ENCODE data around the gene PHYH. TPM values are rescaled to one million over a fixed set of nuclear protein-coding genes. Genes with fewer than 3 reads are reported as not detected.

PHYH gene
- total and polyA plus RNA-seq, 4 donors, result 45.4 to 139 (median 86.8) TPM

DNA sequence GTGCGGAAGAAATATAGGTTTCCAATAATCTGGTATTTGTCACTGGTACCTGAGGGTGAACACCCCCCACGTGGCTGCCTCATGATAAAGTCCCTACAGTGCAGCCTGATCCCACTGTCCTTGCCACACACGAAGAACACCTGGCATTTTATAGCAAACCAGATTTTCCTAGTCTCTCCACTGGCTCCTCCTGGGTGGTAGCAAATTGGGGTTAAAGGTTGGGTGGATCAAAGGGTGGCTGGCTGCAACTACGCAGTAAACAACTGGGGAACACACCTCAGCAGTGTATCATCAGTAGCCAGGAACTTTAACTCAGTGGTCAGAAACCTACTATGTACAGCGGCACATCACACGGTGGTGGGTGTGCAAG is 37.9 kb upstream of the PHYH start (continued):
- TF ChIP-seq GABPA (IDR thresholded peaks at IDR 0.05 in 1 of 2, conservative IDR thresholded peaks at IDR 0.05 in 1 of 2) (no peak), YY1 (IDR thresholded peaks at IDR 0.05) (no peak), JUND (IDR thresholded peaks at IDR 0.05) (no peak), RXRA (IDR thresholded peaks at IDR 0.05) (peak in 1 of 2 donors; percentile 73), HNF4G (IDR thresholded peaks at IDR 0.05) (no peak), EGR1 (IDR thresholded peaks at IDR 0.05; ENCODE audit: low read depth in 2 of 2) (no peak), NR2F2 (IDR thresholded peaks at IDR 0.05) (no peak), FOXA2 (IDR thresholded peaks at IDR 0.05) (peak; percentile 25), RAD21 (IDR thresholded peaks at IDR 0.05) (no peak)
- TF ChIP-seq, protein P1, sequence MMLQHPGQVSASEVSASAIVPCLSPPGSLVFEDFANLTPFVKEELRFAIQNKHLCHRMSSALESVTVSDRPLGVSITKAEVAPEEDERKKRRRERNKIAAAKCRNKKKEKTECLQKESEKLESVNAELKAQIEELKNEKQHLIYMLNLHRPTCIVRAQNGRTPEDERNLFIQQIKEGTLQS (IDR thresholded peaks at IDR 0.05), result no peak

DNA sequence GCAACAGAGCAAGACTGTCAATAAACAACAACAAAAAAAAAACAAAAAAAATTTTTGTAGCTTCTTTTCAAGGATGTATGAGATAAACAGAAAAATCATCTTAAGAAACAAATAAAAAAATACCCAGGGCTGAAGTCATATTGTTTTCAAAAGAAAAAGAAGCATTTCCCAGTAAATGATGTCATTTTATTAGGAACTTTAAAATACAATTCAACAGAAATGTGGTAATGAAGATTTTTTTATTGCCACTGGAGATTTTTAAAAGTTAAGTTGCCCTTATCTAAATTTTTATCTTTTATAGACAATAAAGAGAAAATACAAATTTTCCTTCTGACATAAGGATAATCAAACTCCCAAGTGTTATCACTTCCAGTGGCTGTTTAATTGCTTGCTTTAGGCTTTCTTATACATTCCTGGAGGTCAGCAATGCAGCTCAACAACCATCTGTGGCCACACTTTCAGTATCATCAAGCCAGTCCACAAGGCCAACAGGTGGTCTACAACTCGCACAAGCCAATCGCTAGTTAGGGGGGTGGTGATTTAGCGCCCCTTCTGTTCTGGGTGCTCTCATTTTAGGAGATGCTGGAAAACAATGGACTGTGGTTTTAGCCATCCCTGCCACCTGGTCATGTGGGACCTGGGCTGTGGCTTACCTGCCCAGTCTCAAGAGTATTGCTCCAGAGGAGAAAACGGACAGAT is 37.4 kb upstream of the PHYH start:
- Histone ChIP-seq H3K27ac (ENCODE audit: low read depth in 1 of 2, low read length in 2 of 2) (no peak overlapping the region), H3K4me3 (ENCODE audit: low read depth in 1 of 3, low read length in 3 of 3) (no peak overlapping the region), H3K36me3 (ENCODE audit: control insufficient read depth in 4 of 4, insufficient read depth in 3 of 4, low read depth in 1 of 4, low read length in 3 of 4) (peaks cover 6 to 14% (median 8%) of the 10 kb centered on the region in 4 donors), H3K4me1 (ENCODE audit: control insufficient read depth in 4 of 4, insufficient read depth in 4 of 4, low read length in 3 of 4) (peaks cover 0 to 12% (median 2%) of the 10 kb centered on the region in 4 donors), H3K9ac (ENCODE audit: low read depth in 1 of 2, low read length in 2 of 2) (no peak overlapping the region), H3K9me3 (ENCODE audit: control insufficient read depth in 4 of 4, low read length in 3 of 4) (no peaks in the 10 kb centered on the region), H3K27me3 (ENCODE audit: control insufficient read depth in 4 of 4, insufficient read depth in 4 of 4, low read length in 3 of 4) (no peaks in the 10 kb centered on the region)
- TF ChIP-seq, protein P2, sequence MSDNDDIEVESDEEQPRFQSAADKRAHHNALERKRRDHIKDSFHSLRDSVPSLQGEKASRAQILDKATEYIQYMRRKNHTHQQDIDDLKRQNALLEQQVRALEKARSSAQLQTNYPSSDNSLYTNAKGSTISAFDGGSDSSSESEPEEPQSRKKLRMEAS (IDR thresholded peaks at IDR 0.05), result no peak
- TF ChIP-seq, protein P3, sequence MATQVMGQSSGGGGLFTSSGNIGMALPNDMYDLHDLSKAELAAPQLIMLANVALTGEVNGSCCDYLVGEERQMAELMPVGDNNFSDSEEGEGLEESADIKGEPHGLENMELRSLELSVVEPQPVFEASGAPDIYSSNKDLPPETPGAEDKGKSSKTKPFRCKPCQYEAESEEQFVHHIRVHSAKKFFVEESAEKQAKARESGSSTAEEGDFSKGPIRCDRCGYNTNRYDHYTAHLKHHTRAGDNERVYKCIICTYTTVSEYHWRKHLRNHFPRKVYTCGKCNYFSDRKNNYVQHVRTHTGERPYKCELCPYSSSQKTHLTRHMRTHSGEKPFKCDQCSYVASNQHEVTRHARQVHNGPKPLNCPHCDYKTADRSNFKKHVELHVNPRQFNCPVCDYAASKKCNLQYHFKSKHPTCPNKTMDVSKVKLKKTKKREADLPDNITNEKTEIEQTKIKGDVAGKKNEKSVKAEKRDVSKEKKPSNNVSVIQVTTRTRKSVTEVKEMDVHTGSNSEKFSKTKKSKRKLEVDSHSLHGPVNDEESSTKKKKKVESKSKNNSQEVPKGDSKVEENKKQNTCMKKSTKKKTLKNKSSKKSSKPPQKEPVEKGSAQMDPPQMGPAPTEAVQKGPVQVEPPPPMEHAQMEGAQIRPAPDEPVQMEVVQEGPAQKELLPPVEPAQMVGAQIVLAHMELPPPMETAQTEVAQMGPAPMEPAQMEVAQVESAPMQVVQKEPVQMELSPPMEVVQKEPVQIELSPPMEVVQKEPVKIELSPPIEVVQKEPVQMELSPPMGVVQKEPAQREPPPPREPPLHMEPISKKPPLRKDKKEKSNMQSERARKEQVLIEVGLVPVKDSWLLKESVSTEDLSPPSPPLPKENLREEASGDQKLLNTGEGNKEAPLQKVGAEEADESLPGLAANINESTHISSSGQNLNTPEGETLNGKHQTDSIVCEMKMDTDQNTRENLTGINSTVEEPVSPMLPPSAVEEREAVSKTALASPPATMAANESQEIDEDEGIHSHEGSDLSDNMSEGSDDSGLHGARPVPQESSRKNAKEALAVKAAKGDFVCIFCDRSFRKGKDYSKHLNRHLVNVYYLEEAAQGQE (IDR thresholded peaks at IDR 0.05), result no peak
- no peak for TF ChIP-seq EGR1 (IDR thresholded peaks at IDR 0.05; ENCODE audit: low read depth in 2 of 2)
- TF ChIP-seq TAF1 (conservative IDR thresholded peaks at IDR 0.05), result no peak
- no peak for TF ChIP-seq HNF4A (conservative IDR thresholded peaks at IDR 0.05)
- TF ChIP-seq, protein P4, sequence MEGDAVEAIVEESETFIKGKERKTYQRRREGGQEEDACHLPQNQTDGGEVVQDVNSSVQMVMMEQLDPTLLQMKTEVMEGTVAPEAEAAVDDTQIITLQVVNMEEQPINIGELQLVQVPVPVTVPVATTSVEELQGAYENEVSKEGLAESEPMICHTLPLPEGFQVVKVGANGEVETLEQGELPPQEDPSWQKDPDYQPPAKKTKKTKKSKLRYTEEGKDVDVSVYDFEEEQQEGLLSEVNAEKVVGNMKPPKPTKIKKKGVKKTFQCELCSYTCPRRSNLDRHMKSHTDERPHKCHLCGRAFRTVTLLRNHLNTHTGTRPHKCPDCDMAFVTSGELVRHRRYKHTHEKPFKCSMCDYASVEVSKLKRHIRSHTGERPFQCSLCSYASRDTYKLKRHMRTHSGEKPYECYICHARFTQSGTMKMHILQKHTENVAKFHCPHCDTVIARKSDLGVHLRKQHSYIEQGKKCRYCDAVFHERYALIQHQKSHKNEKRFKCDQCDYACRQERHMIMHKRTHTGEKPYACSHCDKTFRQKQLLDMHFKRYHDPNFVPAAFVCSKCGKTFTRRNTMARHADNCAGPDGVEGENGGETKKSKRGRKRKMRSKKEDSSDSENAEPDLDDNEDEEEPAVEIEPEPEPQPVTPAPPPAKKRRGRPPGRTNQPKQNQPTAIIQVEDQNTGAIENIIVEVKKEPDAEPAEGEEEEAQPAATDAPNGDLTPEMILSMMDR (IDR thresholded peaks at IDR 0.05; ENCODE audit: low read depth, low read length, missing input control), result no peak
- no peak for TF ChIP-seq FOXA2 (IDR thresholded peaks at IDR 0.05)
- no peak for TF ChIP-seq YY1 (IDR thresholded peaks at IDR 0.05)
- no peak for TF ChIP-seq NR2F2 (IDR thresholded peaks at IDR 0.05)
- no peak for TF ChIP-seq RAD21 (IDR thresholded peaks at IDR 0.05)
- TF ChIP-seq GABPA (IDR thresholded peaks at IDR 0.05 in 1 of 2, conservative IDR thresholded peaks at IDR 0.05 in 1 of 2), result no peak
- TF ChIP-seq, protein P5, sequence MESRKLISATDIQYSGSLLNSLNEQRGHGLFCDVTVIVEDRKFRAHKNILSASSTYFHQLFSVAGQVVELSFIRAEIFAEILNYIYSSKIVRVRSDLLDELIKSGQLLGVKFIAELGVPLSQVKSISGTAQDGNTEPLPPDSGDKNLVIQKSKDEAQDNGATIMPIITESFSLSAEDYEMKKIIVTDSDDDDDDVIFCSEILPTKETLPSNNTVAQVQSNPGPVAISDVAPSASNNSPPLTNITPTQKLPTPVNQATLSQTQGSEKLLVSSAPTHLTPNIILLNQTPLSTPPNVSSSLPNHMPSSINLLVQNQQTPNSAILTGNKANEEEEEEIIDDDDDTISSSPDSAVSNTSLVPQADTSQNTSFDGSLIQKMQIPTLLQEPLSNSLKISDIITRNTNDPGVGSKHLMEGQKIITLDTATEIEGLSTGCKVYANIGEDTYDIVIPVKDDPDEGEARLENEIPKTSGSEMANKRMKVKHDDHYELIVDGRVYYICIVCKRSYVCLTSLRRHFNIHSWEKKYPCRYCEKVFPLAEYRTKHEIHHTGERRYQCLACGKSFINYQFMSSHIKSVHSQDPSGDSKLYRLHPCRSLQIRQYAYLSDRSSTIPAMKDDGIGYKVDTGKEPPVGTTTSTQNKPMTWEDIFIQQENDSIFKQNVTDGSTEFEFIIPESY (IDR thresholded peaks at IDR 0.05), result no peak
- TF ChIP-seq, protein P1 (IDR thresholded peaks at IDR 0.05), result no peak
- TF ChIP-seq JUND (IDR thresholded peaks at IDR 0.05), result no peak
- TF ChIP-seq SP1 (IDR thresholded peaks at IDR 0.05), result no peak
- TF ChIP-seq FOXA1 (IDR thresholded peaks at IDR 0.05), result no peak
- WGBS, result 84% methylated on average over 4 of the region's 4 CpGs
- DNase-seq (ENCODE audit: low spot score), result no peak

Measured in liver (tissue), 9 donors.